ENCODE results near the gene JADE2.

Gene JADE2

DNA sequence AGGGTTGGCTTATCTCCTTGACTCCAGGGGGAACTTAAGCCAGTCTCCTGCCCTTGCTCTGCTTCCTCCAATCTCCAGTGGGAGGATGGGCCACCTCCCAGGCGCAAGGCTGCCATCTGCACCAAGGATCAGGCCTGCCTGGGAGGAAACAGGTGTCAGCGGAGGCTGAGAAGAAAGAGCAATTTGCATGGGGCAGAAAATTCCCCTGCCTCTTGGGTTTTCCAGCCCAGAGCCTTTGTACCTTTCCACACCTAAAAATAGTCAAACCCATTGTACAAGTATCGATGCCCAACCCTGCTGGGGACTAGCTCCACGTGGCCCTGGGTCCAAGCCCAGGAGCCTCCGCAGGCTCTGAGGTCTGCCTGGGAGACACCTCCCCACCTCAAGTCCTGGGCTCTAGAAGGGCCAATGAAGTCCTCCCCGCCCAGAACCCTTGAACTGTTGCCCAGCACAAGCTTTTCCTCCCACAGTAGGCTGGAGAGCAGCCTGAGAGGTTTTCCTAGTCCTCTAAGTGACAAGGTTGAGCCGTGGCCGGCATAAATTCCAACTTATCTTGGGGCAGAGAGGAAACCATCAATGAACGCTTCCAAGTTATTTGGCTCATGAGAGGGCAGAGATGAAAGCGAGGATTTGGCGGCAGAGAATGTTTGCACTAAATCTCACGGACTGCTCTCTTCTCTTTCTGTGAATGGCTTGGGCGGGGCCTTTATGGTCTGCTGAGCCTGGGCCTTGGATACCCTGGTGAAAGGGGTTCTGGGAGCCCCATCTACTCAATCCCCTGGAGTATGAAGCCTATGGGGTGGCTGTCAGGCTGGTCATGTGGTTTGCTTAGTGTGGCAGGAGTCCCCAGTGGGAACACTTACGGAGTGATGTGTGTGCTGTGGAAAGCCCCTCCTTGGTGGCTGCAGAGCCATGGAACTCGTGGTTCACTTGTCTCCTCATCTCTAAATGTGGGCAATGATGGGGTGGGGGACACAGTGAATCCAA lies 15.6 kb downstream of the JADE2 start:
- peaks cover 31% of the 10 kb centered on the region for H3K36me3 ChIP-seq (ENCODE audit: control insufficient read depth, insufficient read depth, low read length)
- no peak overlapping the region for H3K9ac ChIP-seq (ENCODE audit: low read length)
- no peak overlapping the region for H3K27ac ChIP-seq (ENCODE audit: low read depth, low read length)
- H3K27me3 ChIP-seq (ENCODE audit: control insufficient read depth, insufficient read depth, low read length) = no peaks in the 10 kb centered on the region
- H3K4me3 ChIP-seq (ENCODE audit: low read length) = no peak overlapping the region
- H3K4me1 ChIP-seq (ENCODE audit: control insufficient read depth, insufficient read depth, low read length) = peaks cover 13% of the 10 kb centered on the region

- Histone ChIP-seq H3K27me3 (ENCODE audit: control insufficient read depth, insufficient read depth, low read length) (no peaks in the 10 kb centered on the region), H3K27ac (ENCODE audit: low read depth, low read length) (no peak overlapping the region), H3K4me1 (ENCODE audit: control insufficient read depth, insufficient read depth, low read length) (peaks cover 16% of the 10 kb centered on the region), H3K4me3 (ENCODE audit: low read length) (no peak overlapping the region), H3K36me3 (ENCODE audit: control insufficient read depth, insufficient read depth, low read length) (peaks cover 27% of the 10 kb centered on the region), H3K9ac (ENCODE audit: low read length) (no peak overlapping the region)
These were observed 16.4 kb downstream of the JADE2 start for GRCh38 chr5:134541736-134542376.

GRCh38 chr5:134543820-134544614 lies 18.5 kb downstream of the JADE2 start:
- Histone ChIP-seq H3K4me1 (ENCODE audit: control insufficient read depth, insufficient read depth, low read length) (peaks cover 34% of the 10 kb centered on the region), H3K27ac (ENCODE audit: low read depth, low read length) (no peak overlapping the region), H3K36me3 (ENCODE audit: control insufficient read depth, insufficient read depth, low read length) (peaks cover 31% of the 10 kb centered on the region)

DNA sequence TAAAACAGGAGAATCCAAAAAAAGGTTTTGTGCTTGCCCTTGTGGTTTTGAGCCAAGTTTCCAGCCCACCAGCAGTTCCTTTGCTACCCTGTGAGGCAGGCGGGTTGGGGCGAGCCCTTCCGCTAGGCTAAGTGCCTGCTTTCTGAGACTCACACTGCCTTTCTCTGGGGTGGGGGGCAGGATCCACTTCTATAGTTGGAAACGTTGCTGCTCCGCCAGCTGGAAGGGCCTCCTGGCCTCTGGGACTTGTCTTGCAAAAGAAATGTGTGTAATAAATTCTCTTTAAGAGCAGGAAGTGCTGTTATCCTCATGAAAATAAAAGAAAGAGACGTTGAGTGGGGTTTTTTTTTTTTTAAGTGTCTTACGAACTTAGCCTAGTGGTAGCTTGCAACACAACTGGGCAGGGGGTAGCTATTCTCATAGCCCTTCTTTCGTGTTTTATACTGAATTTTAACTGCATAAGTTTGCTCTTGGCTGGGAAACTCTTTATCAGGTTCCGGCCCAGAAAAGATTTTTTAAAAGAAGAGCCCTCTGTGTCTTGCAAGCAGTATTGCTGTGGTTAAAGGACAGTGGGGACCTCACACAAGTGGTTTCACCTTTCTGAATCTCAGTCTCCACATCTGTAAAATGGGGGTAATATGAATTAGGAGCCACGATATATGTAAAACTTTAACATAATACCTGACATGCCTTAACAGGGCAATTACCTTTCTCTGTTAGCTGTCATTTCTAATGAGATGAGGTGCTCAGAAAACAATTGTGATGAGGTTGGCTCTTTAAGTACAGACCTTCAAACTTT lies 19.8 kb downstream of the JADE2 start:
- Histone ChIP-seq H3K36me3 (ENCODE audit: control insufficient read depth, insufficient read depth, low read length) (peaks cover 24% of the 10 kb centered on the region), H3K4me3 (ENCODE audit: low read length) (no peak overlapping the region), H3K9ac (ENCODE audit: low read length) (no peak overlapping the region), H3K27ac (ENCODE audit: low read depth, low read length) (no peak overlapping the region), H3K4me1 (ENCODE audit: control insufficient read depth, insufficient read depth, low read length) (peaks cover 34% of the 10 kb centered on the region), H3K27me3 (ENCODE audit: control insufficient read depth, insufficient read depth, low read length) (no peaks in the 10 kb centered on the region)

More at GRCh38 chr5:134543820-134544614, 18.5 kb downstream of the JADE2 start:
- Histone ChIP-seq H3K4me3 (ENCODE audit: low read length) (no peak overlapping the region), H3K27me3 (ENCODE audit: control insufficient read depth, insufficient read depth, low read length) (no peaks in the 10 kb centered on the region), H3K9ac (ENCODE audit: low read length) (no peak overlapping the region)

- H3K36me3 ChIP-seq (ENCODE audit: control insufficient read depth, insufficient read depth, low read length) = peaks cover 14% of the 10 kb centered on the region
These were observed 21.6 kb downstream of the JADE2 start for GRCh38 chr5:134547066-134547465.

DNA sequence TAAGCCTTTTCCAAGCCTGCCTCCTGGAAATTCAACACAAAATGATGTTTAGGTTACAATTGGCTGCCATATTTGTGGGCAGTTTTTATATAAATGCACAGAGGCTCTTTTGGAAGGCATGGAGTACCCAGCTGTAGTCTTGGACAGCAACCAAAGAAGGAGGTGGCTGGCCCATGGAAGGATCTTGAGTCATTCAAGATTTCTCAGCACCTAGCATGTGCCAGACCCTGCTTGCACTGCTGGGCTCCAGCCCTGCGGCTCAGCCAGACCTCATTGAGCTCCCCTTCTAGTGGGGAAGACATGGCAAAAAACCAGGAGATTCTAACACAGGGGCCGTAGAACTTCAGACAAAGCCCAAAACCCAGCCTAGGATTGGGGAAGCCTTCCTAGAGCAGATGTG lies 22.1 kb downstream of the JADE2 start:
- peak overlapping the region; percentile 10 for H3K4me3 ChIP-seq (ENCODE audit: low read length)
- peaks cover 14% of the 10 kb centered on the region for H3K36me3 ChIP-seq (ENCODE audit: control insufficient read depth, insufficient read depth, low read length)
- H3K4me1 ChIP-seq (ENCODE audit: control insufficient read depth, insufficient read depth, low read length) = peaks cover 36% of the 10 kb centered on the region
- no peaks in the 10 kb centered on the region for H3K27me3 ChIP-seq (ENCODE audit: control insufficient read depth, insufficient read depth, low read length)
- H3K9ac ChIP-seq (ENCODE audit: low read length) = no peak overlapping the region
- H3K27ac ChIP-seq (ENCODE audit: low read depth, low read length) = no peak overlapping the region

More at GRCh38 chr5:134547066-134547465, 21.6 kb downstream of the JADE2 start:
- Histone ChIP-seq H3K9ac (ENCODE audit: low read length) (no peak overlapping the region), H3K4me1 (ENCODE audit: control insufficient read depth, insufficient read depth, low read length) (peaks cover 34% of the 10 kb centered on the region), H3K27me3 (ENCODE audit: control insufficient read depth, insufficient read depth, low read length) (no peaks in the 10 kb centered on the region), H3K27ac (ENCODE audit: low read depth, low read length) (no peak overlapping the region), H3K4me3 (ENCODE audit: low read length) (no peak overlapping the region)

DNA sequence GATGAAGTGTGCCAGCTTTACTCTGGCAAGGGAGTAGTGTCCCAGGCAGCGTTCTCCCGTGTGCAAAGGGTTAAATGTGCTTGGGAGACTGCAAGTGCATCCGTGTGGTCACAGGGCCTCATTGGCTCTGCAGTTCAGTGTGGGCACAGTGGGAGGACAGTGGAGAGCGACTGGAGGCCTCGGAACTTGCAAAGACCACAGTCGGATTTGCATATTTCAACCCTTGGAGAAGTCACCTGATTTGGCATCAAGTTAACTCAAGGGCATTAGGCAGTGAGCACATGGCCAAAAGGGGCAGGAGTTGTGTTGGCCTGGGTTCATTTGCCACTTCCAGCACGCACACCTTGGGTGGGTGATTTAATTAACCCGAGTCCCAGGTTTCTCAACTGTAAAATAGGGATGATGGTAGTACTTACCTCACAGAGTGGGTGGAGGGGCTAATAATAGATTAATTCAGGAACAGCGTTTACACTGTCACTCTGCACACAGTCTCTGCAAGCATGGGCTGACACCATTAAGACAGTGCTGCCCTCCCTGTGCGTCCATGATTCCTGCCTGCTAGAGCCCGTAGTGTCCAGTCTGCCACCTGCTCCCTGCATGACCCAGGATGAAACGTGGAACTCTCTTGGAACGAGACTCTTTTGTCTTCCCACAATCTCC lies 22.7 kb downstream of the JADE2 start:
- Histone ChIP-seq H3K27ac (ENCODE audit: low read depth, low read length) (no peak overlapping the region), H3K9ac (ENCODE audit: low read length) (peak overlapping the region; percentile 4), H3K4me1 (ENCODE audit: control insufficient read depth, insufficient read depth, low read length) (peaks cover 36% of the 10 kb centered on the region), H3K27me3 (ENCODE audit: control insufficient read depth, insufficient read depth, low read length) (no peaks in the 10 kb centered on the region), H3K4me3 (ENCODE audit: low read length) (peak overlapping the region; percentile 10), H3K36me3 (ENCODE audit: control insufficient read depth, insufficient read depth, low read length) (peaks cover 14% of the 10 kb centered on the region)

DNA sequence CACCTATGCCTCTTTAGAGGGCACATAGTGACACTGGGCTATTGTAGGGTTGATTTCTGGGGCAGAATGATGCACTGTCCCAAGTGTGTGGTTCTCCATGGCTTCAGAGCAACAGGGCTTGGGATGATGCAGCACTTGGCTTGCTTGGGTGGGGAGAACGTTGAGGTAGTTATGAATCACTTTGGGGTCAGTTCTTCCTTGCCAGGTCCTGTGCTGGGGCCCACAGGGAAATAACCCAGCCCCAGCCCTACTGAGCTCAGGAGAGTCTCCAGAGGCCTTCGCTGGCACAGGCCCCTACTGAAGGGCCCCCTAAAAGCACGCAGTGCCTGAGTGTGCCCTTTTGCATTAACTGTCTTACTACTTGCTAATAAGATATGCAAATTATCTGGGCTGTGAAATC lies 24.2 kb downstream of the JADE2 start:
- no peaks in the 10 kb centered on the region for H3K27me3 ChIP-seq (ENCODE audit: control insufficient read depth, insufficient read depth, low read length)
- peaks cover 9% of the 10 kb centered on the region for H3K36me3 ChIP-seq (ENCODE audit: control insufficient read depth, insufficient read depth, low read length)
- H3K27ac ChIP-seq (ENCODE audit: low read depth, low read length) = no peak overlapping the region
- H3K9ac ChIP-seq (ENCODE audit: low read length) = no peak overlapping the region
- peaks cover 40% of the 10 kb centered on the region for H3K4me1 ChIP-seq (ENCODE audit: control insufficient read depth, insufficient read depth, low read length)
- no peak overlapping the region for H3K4me3 ChIP-seq (ENCODE audit: low read length)

DNA sequence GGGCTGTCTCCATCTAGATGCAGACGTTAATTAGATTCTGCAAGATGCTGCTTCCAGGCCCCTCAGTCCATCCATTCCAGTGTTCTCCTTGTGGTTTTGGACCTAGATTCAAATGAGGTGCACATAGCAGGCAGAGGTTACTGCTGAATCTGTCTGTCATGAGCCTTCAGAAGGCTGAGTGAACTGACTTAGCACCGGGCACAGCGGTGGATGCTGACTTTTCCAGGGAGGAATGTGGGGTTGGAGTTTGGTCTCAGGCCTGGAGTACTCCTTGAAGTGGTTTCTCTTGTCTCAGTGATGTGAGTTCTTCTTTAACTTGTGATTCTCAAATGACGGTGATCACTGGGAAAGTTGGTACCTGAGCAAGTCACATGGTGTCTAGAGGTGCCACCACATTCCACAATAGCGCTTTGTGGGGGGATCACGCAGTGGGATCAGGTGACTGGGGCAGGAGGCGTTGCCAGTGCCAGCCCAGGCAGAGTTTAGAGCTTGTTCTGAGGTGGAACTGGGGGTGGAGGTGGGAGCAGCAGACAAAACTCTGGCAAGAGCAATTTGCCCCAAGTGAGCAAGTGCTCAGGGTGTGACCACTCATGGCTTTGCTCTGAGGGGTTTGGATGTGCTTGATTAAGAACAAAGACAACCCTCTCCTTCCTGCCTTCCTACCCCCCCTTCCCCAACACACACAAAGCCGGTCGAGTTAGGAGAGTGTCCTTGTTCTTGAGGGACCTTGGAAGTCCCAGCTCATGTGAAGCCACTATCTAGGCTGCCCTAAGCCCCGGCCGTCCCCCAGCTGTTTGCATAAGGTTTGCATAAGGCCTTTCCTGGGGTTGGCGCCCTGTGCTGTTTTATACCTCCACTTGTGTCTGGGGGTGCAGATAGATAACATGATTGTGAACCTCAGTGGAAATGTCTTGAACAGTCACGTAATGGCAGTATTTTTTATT lies 25.1 kb downstream of the JADE2 start:
- Histone ChIP-seq H3K9ac (ENCODE audit: low read length) (no peak overlapping the region), H3K27me3 (ENCODE audit: control insufficient read depth, insufficient read depth, low read length) (no peaks in the 10 kb centered on the region), H3K4me1 (ENCODE audit: control insufficient read depth, insufficient read depth, low read length) (peaks cover 37% of the 10 kb centered on the region), H3K27ac (ENCODE audit: low read depth, low read length) (no peak overlapping the region), H3K36me3 (ENCODE audit: control insufficient read depth, insufficient read depth, low read length) (peaks cover 11% of the 10 kb centered on the region), H3K4me3 (ENCODE audit: low read length) (no peak overlapping the region)

DNA sequence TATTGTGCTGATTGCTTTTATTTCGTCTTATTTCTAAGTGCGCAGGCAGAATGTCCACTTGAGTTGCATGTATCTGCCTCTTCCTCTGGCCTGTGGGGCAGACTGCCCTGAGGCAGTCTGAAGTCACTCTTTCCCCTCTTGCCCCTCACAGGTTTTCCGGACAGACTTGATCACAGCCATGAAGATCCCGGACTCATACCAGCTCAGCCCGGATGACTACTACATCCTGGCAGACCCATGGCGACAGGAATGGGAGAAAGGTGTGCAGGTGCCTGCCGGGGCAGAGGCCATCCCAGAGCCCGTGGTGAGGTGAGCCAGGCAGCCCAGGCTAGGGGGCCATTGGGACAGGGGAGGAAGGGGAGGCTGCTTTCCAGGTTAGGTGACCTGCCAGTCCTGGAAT lies 26.4 kb downstream of the JADE2 start:
- peaks cover 15% of the 10 kb centered on the region for H3K36me3 ChIP-seq (ENCODE audit: control insufficient read depth, insufficient read depth, low read length)
- no peak overlapping the region for H3K27ac ChIP-seq (ENCODE audit: low read depth, low read length)
- no peak overlapping the region for H3K4me3 ChIP-seq (ENCODE audit: low read length)
- H3K27me3 ChIP-seq (ENCODE audit: control insufficient read depth, insufficient read depth, low read length) = no peaks in the 10 kb centered on the region
- H3K9ac ChIP-seq (ENCODE audit: low read length) = no peak overlapping the region
- H3K4me1 ChIP-seq (ENCODE audit: control insufficient read depth, insufficient read depth, low read length) = peaks cover 29% of the 10 kb centered on the region

Measured in rectal smooth muscle tissue (tissue), 1 donor.